SK-N-MC (cell line): ENCODE data around the gene HAAO.

Experiments used
- DNase-seq: peaks from one replicate; pipeline ENCODE4 v3.0.0-alpha.2; 2011; ENCODE audit warnings: low read depth, low spot score
- H3K27ac ChIP-seq: fragments of 200-600 bp; sonication (generic); 2 replicates; pipeline ENCODE4 v1.5.1; 2016; ENCODE audit warnings: mixed run types
- H3K36me3 ChIP-seq: fragments of 200-600 bp; sonication (generic); 2 replicates; pipeline ENCODE4 v1.6.1; 2017; ENCODE audit warnings: antibody characterized with exemption, low read length, mixed read lengths; ENCODE audit not compliant: insufficient read depth
- H3K4me3 ChIP-seq: fragments of 200-600 bp; sonication (generic); 2 replicates; pipeline ENCODE4 v1.5.1; 2016
- H3K9ac ChIP-seq: fragments of 200-600 bp; sonication (generic); 2 replicates; pipeline ENCODE4 v1.8.0; 2017; ENCODE audit warnings: mixed run types, mixed read lengths; ENCODE audit not compliant: insufficient read length
- H3K9me3 ChIP-seq: fragments of 200-600 bp; sonication (generic); 2 replicates; pipeline ENCODE4 v1.6.1; 2017; ENCODE audit warnings: low read depth, mild to moderate bottlenecking, antibody characterized with exemption, low read length, moderate library complexity, mixed read lengths
- EZH2 ChIP-seq: fragments of 200-600 bp; sonication (generic); IDR thresholded peaks from one replicate; pipeline ENCODE4 v1.6.1; 2017; ENCODE audit warnings: antibody characterized with exemption
- FOXP2 ChIP-seq: optimal IDR thresholded peaks from 2 replicates; pipeline ENCODE3; 2011; ENCODE audit warnings: mild to moderate bottlenecking, moderate library complexity; ENCODE audit not compliant: insufficient read depth; ENCODE audit errors: extremely low read length, control extremely low read depth
- POLR2AphosphoS5 ChIP-seq: IDR thresholded peaks from 2 replicates; pipeline ENCODE4 v1.6.1; 2012; ENCODE audit warnings: mild to moderate bottlenecking, low read depth, low read length, borderline replicate concordance

Gene HAAO

GRCh38 chr2:42754021-42754775 is 38.2 kb downstream of the HAAO start:
- no peak for DNase-seq
- no peak overlapping the region for H3K4me3 ChIP-seq
- H3K9me3 ChIP-seq: no peaks in the 10 kb centered on the region
- no peak overlapping the region for H3K9ac ChIP-seq
- TF ChIP-seq EZH2 (no peak), POLR2AphosphoS5 (no peak), FOXP2 (no peak)
- H3K36me3 ChIP-seq: no peaks in the 10 kb centered on the region
- H3K27ac ChIP-seq: no peak overlapping the region

DNA sequence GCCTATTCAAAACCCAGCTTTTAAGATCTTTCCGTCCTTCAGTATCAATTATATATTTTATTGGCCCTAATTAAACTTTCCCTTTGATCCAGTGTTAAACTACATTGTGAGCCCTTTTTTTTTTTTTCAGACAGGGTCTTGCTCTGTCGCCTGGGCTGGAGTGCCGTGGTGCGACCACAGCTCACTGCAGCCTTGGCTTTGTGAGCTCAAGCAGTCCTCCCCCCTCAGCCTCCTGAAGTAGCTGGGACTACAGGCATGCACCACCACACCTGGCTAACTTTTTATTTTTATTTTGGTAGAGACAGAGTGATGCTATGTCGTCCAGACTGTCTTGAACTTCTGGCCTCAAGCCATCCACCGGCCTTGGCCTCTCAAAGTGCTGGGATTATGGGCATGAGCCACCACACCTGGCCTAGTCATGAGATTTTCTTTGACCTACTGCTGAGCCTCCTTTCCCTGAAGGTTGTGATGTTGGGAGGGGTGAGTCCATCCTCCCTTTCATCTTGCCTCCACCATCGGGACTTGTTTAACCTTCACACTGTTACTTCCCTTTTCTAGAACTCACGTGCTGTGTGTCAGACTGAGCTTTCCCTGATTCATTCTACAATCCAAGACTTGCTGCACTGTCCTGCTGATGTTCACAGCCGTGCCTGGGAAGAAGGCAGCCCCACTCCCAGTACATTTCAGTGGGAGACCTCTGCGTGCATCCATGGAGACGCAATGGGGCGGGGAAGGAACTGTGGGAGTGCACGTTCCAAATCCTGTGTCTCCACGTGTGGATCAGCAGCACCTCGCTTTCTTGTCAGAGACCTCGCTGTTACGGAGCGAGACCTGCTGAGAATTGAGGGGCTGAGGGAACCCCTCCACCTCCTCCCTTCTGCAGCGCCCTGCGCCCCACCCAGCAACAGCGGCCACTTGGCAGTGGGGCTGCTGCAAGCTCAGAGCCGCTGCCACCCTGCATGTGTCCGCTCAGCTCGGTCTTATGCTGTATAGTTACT is 39.3 kb downstream of the HAAO start:
- Histone ChIP-seq H3K27ac (no peak overlapping the region), H3K9ac (no peak overlapping the region), H3K4me3 (no peak overlapping the region), H3K9me3 (no peaks in the 10 kb centered on the region), H3K36me3 (no peaks in the 10 kb centered on the region)
- TF ChIP-seq FOXP2 (no peak), POLR2AphosphoS5 (no peak), EZH2 (no peak)
- DNase-seq: no peak

- no peak overlapping the region for H3K4me3 ChIP-seq
- no peaks in the 10 kb centered on the region for H3K36me3 ChIP-seq
- no peak overlapping the region for H3K27ac ChIP-seq
- DNase-seq: no peak
- TF ChIP-seq FOXP2 (no peak), EZH2 (no peak), POLR2AphosphoS5 (no peak)
- H3K9me3 ChIP-seq: no peaks in the 10 kb centered on the region
- no peak overlapping the region for H3K9ac ChIP-seq
Measured at GRCh38 chr2:42752314-42752713, 40.1 kb downstream of the HAAO start.

- Histone ChIP-seq H3K9me3 (no peaks in the 10 kb centered on the region), H3K27ac (no peak overlapping the region), H3K9ac (no peak overlapping the region), H3K36me3 (no peaks in the 10 kb centered on the region), H3K4me3 (no peak overlapping the region)
- no peak for TF ChIP-seq POLR2AphosphoS5
- TF ChIP-seq EZH2: no peak
- TF ChIP-seq FOXP2: no peak
- DNase-seq: no peak
Measured at GRCh38 chr2:42748840-42749239, 43.5 kb downstream of the HAAO start.

DNA sequence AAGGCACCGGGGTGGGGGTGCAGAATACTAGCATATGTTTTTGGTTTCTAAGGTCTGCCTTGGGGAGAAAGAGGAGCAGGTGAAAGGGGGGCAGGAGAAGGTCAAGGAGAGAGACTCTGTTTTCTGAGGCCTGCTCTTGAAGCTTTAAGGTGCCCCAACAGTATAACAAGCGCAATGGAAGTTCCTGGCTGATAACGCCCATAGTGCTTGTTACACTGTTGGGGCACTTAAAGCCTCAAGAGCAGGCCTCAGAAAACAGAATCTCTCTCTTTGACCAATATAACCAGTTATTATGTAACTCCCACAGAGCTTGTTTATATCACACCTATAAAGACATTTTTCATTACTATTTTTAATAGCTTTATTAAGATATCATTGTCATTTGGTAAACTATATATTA is 45.0 kb downstream of the HAAO start:
- no peaks in the 10 kb centered on the region for H3K36me3 ChIP-seq

GRCh38 chr2:42744545-42745082 is 47.8 kb downstream of the HAAO start:
- DNase-seq: peak; percentile 5
- Histone ChIP-seq H3K36me3 (peaks cover 11% of the 10 kb centered on the region; the same call in 1 of the 2 replicates), H3K9ac (no peak overlapping the region), H3K4me3 (no peak overlapping the region), H3K27ac (no peak overlapping the region), H3K9me3 (no peaks in the 10 kb centered on the region)
- no peak for TF ChIP-seq FOXP2
- no peak for TF ChIP-seq POLR2AphosphoS5
- TF ChIP-seq EZH2: no peak

More for the DNA sequence above, 45.0 kb downstream of the HAAO start:
- H3K9ac ChIP-seq: no peak overlapping the region
- H3K4me3 ChIP-seq: no peak overlapping the region
- TF ChIP-seq FOXP2 (no peak), EZH2 (no peak), POLR2AphosphoS5 (no peak)
- no peak overlapping the region for H3K27ac ChIP-seq
- no peak for DNase-seq
- H3K9me3 ChIP-seq: no peaks in the 10 kb centered on the region

DNA sequence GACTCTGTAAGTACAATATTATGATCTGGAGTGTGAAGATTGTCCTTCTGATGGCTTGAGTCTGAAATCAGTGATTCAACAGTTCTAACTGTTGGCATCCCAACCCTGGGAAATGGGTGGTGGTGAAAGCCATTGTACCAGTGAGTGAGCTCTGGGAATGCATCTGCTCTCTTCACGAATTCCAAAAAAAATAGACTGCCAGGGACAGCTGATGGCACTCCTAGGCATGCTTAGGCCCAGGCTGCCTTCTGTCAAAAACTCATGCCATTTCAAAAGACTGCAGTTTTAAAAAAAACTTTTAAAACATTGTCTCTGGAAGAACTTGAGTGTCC is 48.8 kb downstream of the HAAO start:
- TF ChIP-seq EZH2 (no peak), POLR2AphosphoS5 (no peak), FOXP2 (no peak)
- H3K9ac ChIP-seq: no peak overlapping the region
- H3K9me3 ChIP-seq: no peaks in the 10 kb centered on the region
- no peak overlapping the region for H3K4me3 ChIP-seq
- peaks cover 11% of the 10 kb centered on the region; the same call in 1 of the 2 replicates for H3K36me3 ChIP-seq
- no peak overlapping the region for H3K27ac ChIP-seq
- DNase-seq: no peak
